Breast epithelium (tissue), 3 donors: ENCODE data around the gene ATP5PO.

Experiments
- POLR2A ChIP-seq: fragments of 450-650 bp; IDR thresholded peaks from one replicate; pipeline ENCODE4 v1.6.1; 2016; ENCODE audit warnings: antibody characterized with exemption, mild to moderate bottlenecking, moderate library complexity
- TF ChIP-seq, protein P1 (sequence below), 3 donors: fragments of 450-650 bp; IDR thresholded peaks; one replicate each; pipeline ENCODE4 v1.5.1; 2016 to 2017; ENCODE audit warnings: antibody characterized with exemption in 3 of 3, mild to moderate bottlenecking in 3 of 3, moderate library complexity in 3 of 3

DNA sequence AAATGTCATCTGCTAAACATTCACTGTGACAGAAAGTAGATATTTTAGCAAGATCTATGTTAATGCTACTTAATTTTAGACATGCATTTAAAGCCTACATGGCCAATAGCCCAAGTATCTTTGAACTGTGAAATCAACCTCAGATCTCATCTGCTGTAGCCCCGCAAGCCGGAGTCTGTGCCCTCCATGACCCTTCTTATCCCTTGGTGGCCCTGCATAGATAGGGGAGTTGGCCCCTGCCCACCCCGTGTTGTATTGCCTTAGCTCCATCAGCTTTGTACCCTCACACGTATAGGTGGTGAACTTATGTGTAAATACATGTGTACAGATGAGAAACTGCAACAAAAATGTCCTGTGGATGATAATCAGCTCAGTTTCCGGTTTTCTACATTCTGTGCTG lies 18.5 kb downstream of the ATP5PO start:
- TF ChIP-seq POLR2A = no peak
- TF ChIP-seq, protein P1, sequence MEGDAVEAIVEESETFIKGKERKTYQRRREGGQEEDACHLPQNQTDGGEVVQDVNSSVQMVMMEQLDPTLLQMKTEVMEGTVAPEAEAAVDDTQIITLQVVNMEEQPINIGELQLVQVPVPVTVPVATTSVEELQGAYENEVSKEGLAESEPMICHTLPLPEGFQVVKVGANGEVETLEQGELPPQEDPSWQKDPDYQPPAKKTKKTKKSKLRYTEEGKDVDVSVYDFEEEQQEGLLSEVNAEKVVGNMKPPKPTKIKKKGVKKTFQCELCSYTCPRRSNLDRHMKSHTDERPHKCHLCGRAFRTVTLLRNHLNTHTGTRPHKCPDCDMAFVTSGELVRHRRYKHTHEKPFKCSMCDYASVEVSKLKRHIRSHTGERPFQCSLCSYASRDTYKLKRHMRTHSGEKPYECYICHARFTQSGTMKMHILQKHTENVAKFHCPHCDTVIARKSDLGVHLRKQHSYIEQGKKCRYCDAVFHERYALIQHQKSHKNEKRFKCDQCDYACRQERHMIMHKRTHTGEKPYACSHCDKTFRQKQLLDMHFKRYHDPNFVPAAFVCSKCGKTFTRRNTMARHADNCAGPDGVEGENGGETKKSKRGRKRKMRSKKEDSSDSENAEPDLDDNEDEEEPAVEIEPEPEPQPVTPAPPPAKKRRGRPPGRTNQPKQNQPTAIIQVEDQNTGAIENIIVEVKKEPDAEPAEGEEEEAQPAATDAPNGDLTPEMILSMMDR (IDR thresholded peaks at IDR 0.05) = no peak
